Measurements from ENCODE around the gene CDKN1C.

Gene CDKN1C

GRCh38 chr11:2885678-2886081 is at the start of gene CDKN1C:
TSS of gene CDKN1C (minus strand) at chr11:2885775. CDS start at chr11:2885456, 319 bp downstream.
- peak; percentile 78 for DNase-seq (ENCODE audit: low spot score)

GRCh38 chr11:2934611-2935239 is 49.1 kb upstream of the CDKN1C start:
- DNase-seq (ENCODE audit: low spot score) = no peak

- DNase-seq (ENCODE audit: low spot score) = no peak
Measured at GRCh38 chr11:2934021-2934550, 48.5 kb upstream of the CDKN1C start.

GRCh38 chr11:2933375-2934020 is 47.9 kb upstream of the CDKN1C start:
- no peak for DNase-seq (ENCODE audit: low spot score)

GRCh38 chr11:2932850-2933251 is 47.3 kb upstream of the CDKN1C start:
- no peak for DNase-seq (ENCODE audit: low spot score)

GRCh38 chr11:2931771-2932738 is 46.5 kb upstream of the CDKN1C start:
- DNase-seq (ENCODE audit: low spot score) = no peak

- no peak for DNase-seq (ENCODE audit: low spot score)
Measured at GRCh38 chr11:2931420-2931746, 45.8 kb upstream of the CDKN1C start.

- peak; percentile 59 for DNase-seq (ENCODE audit: low spot score)
Measured at GRCh38 chr11:2930704-2931419, 45.3 kb upstream of the CDKN1C start.

- no peak for DNase-seq (ENCODE audit: low spot score)
Measured at GRCh38 chr11:2929950-2930703, 44.6 kb upstream of the CDKN1C start.

GRCh38 chr11:2929531-2929949 is 44.0 kb upstream of the CDKN1C start:
- no peak for DNase-seq (ENCODE audit: low spot score)

GRCh38 chr11:2928605-2929530 is 43.3 kb upstream of the CDKN1C start, which contains the start of gene PHLDA2:
TSS of gene PHLDA2 (minus strand) at chr11:2929420. CDS start at chr11:2929364, 56 bp downstream.
- peak; percentile 21 for DNase-seq (ENCODE audit: low spot score)

GRCh38 chr11:2927851-2928604 is 42.5 kb upstream of the CDKN1C start:
- no peak for DNase-seq (ENCODE audit: low spot score)

- no peak for DNase-seq (ENCODE audit: low spot score)
Measured at GRCh38 chr11:2927121-2927800, 41.7 kb upstream of the CDKN1C start.

GRCh38 chr11:2926611-2927051 is 41.1 kb upstream of the CDKN1C start:
- no peak for DNase-seq (ENCODE audit: low spot score)

- no peak for DNase-seq (ENCODE audit: low spot score)
Measured at GRCh38 chr11:2924821-2925675, 39.5 kb upstream of the CDKN1C start.

- no peak for DNase-seq (ENCODE audit: low spot score)
Measured at GRCh38 chr11:2924381-2924780, 38.8 kb upstream of the CDKN1C start.
